HG03025 (cell line): ENCODE measurements around the gene GOLGA3.

Experiments
- ATAC-seq: cut with Tn5 transposase; IDR thresholded peaks from one replicate; pipeline ENCODE4 v1.9.1; 2021; ENCODE audit warnings: mild to moderate bottlenecking, moderate library complexity; ENCODE audit not compliant: unreplicated experiment, low FRiP score

The GOLGA3 gene

GRCh38 chr12:132724506-132725241 is 104.0 kb downstream of the GOLGA3 start:
- no peak for ATAC-seq

GRCh38 chr12:132723764-132724140 is 104.9 kb downstream of the GOLGA3 start:
- no peak for ATAC-seq

DNA sequence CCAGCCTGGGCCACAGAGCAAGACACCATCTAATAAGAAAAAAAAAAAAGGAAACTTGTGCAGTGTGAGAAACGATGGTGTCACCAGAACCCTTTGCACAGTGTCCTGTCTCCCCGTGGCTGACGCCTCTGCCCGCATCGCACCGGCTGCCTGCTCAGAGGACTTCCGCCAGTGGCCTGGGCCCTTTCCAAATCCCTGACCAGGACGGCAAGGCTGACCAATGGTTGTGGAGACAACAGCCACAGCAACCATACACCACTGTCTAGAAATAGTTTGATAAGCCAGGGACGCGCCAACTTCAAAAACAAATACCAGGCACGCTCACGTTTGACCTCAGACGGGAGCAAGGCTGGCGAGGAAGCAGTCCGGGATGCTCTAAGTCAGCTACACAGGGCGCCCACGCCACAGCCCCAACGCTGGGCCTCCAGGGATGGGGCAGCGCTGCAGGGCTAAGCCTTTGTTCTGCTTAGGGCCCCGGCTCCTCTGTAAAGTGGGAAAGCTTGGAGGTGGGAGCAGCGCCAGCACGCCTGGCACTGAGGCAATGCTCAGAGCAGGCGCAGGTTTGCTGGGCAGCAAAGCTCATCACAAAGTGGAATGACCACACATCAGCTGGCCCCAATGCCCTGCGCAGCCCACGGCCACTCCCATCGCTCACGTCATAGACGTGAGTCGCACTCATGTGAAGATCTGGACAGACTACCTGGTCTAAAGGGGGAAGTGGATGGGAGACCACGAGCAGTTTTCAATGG is 105.5 kb downstream of the GOLGA3 start:
- ATAC-seq: no peak

DNA sequence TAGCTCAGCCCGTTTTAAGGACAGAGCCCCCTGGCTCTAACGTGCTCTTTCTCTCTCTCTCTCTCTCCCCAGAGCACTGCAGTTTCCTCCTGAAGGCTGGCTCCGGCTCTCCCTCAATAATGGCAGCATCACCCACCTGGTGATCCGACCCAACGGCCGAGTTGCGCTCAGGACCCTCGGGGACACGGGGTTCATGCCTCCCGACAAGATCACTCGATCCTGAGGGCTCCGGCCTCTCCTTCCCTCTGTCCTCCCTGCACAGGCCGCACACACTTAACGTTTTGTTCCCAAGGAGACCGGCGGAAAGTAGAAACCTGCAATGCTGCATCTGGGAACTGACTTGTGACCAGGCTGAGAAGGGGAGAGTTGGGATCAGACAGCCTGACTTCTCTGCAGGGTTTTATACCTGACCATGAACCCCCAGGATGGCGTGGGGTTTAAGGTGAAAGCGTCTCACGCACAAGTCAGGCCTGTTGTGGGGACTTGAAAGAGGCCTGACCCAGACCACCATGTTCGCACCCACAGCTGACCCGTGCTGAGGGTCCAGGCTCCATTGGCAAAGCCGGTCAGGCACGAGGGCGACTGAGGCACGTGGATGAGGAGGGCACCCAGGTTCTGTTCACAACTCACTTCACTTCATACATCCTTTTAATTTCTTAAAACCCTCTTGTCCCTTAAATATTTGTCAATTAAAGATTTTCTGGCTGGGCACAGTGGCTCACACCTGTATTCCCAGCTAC is 107.9 kb downstream of the GOLGA3 start:
- ATAC-seq: no peak

- no peak for ATAC-seq
These were observed 108.7 kb downstream of the GOLGA3 start for GRCh38 chr12:132719954-132720324.

- ATAC-seq: no peak
These were observed 109.3 kb downstream of the GOLGA3 start for GRCh38 chr12:132719141-132719953.
